GM12878 (cell line): Measurements from ENCODE around the gene SEC23A. TPM values are rescaled to one million over a fixed set of nuclear protein-coding genes. Genes with fewer than 3 reads are reported as not detected.

Experiments
- ATAC-seq: fragments of 200-7000 bp; cut with Tn5 transposase; 3 replicates; pipeline ENCODE4 v1.9.1; 2020; ENCODE audit warnings: mild to moderate bottlenecking, moderate library complexity
- BruUV-seq: library from RNA; stranded (reverse); fragments of 400-500 nt; replicated peaks from 2 replicates; lab custom pipeline; 2021; lab: Mats Ljungman, UMichigan
- CTCF ChIA-PET: fragments of 300-600 bp; sonication (Branson Sonifier 250); formaldehyde crosslinking; extraction: SDS; loops from one replicate; lab custom pipeline; 2021; ENCODE audit warnings: inconsistent platforms; lab: Yijun Ruan, JAX
- POLR2A ChIA-PET: fragments of 350-600 bp; formaldehyde crosslinking; extraction: SDS; loops from one replicate; lab custom pipeline; 2021; ENCODE audit warnings: inconsistent platforms; lab: Charles Lee
- RAD21 ChIA-PET: fragments of 300-600 bp; sonication (Branson Sonifier 250); formaldehyde crosslinking; loops from one replicate; lab custom pipeline; 2023; ENCODE audit warnings: antibody characterized with exemption; ENCODE audit not compliant: unreplicated experiment; lab: Charles Lee
- SMC1A ChIA-PET: fragments of 300-600 bp; sonication (Branson Sonifier 250); formaldehyde crosslinking; loops from one replicate; lab custom pipeline; 2023; ENCODE audit not compliant: unreplicated experiment, uncharacterized antibody; lab: Charles Lee
- DNase-seq: peaks from one replicate; pipeline ENCODE4 v3.0.0-alpha.2; 2011; ENCODE audit warnings: low read depth, low spot score
- FAIRE-seq: peaks from 3 replicates; lab custom pipeline; 2011; peaks lifted over from hg19 to GRCh38; lab: Jason Lieb, UNC
- H2AFZ ChIP-seq: 2 replicates; pipeline ENCODE4 v1.6.0; 2011; ENCODE audit warnings: low read depth, low read length, control low read depth; ENCODE audit not compliant: control insufficient read depth
- H3K27ac ChIP-seq: 2 replicates; pipeline ENCODE4 v1.5.1; 2011; ENCODE audit warnings: control low read depth; ENCODE audit not compliant: control insufficient read depth, insufficient read depth
- H3K27me3 ChIP-seq, 2 experiments: replicated peaks in 1 of 2; 2 replicates each; pipeline versions ENCODE4 v1.6.0 to v1.6.1; 2011; ENCODE audit warnings: low read length in 1 of 2; ENCODE audit not compliant: control insufficient read depth in 2 of 2, insufficient read depth in 2 of 2
- H3K36me3 ChIP-seq, 2 experiments: 2 replicates each; pipeline ENCODE4 v1.5.1; 2011; ENCODE audit warnings: low read length in 1 of 2; ENCODE audit not compliant: control insufficient read depth in 2 of 2, insufficient read depth in 2 of 2
- H3K4me1 ChIP-seq: 2 replicates; pipeline ENCODE4 v1.6.1; 2011; ENCODE audit warnings: mild to moderate bottlenecking, low read length, moderate library complexity, mixed read lengths; ENCODE audit not compliant: control insufficient read depth, insufficient read depth
- H3K4me2 ChIP-seq: 2 replicates; pipeline ENCODE4 v1.6.0; 2011; ENCODE audit warnings: control low read depth; ENCODE audit not compliant: control insufficient read depth, insufficient read depth
- H3K4me3 ChIP-seq: fragments of 200-600 bp; sonication (generic); 2 replicates; pipeline ENCODE4 v1.5.1; 2016
- H3K79me2 ChIP-seq: 2 replicates; pipeline ENCODE4 v1.6.0; 2011; ENCODE audit warnings: low read length; ENCODE audit not compliant: control insufficient read depth, insufficient read depth
- H3K9ac ChIP-seq: 2 replicates; pipeline ENCODE4 v1.8.0; 2011; ENCODE audit warnings: low read length, control low read depth, mixed read lengths; ENCODE audit not compliant: control insufficient read depth, insufficient read depth
- H3K9me3 ChIP-seq: replicated peaks from 3 replicates; pipeline ENCODE4 v1.5.1; 2011; ENCODE audit warnings: mild to moderate bottlenecking, low read length; ENCODE audit not compliant: control insufficient read depth, insufficient read depth
- H4K20me1 ChIP-seq: 2 replicates; pipeline ENCODE4 v1.6.0; 2011; ENCODE audit not compliant: control insufficient read depth, insufficient read depth
- BACH1 ChIP-seq: fragments of 450-650 bp; IDR thresholded peaks from 2 replicates; pipeline ENCODE4 v1.6.1; 2017; ENCODE audit warnings: mild to moderate bottlenecking, borderline replicate concordance
- BRCA1 ChIP-seq: IDR thresholded peaks from 2 replicates; pipeline ENCODE4 v1.6.1; 2011; ENCODE audit warnings: low read depth, low read length, improper control_type of control experiment
- CBFB ChIP-seq: IDR thresholded peaks from 2 replicates; pipeline ENCODE4 v1.6.1; 2016; ENCODE audit warnings: antibody characterized with exemption, low read depth
- ESRRA ChIP-seq: IDR thresholded peaks from 2 replicates; pipeline ENCODE4 v1.6.1; 2012; ENCODE audit warnings: mild to moderate bottlenecking, low read length, improper control_type of control experiment
- FOXK2 ChIP-seq: fragments of 450-650 bp; IDR thresholded peaks from 2 replicates; pipeline ENCODE4 v1.6.1; 2017; ENCODE audit warnings: mild to moderate bottlenecking, moderate library complexity
- IKZF2 ChIP-seq, 2 experiments: fragments of 450-650 bp; IDR thresholded peaks; 2 replicates each; pipeline ENCODE4 v1.6.1; 2017; ENCODE audit warnings: mild to moderate bottlenecking in 2 of 2, moderate library complexity in 2 of 2
- KAT2A ChIP-seq: conservative IDR thresholded peaks from 2 replicates; pipeline ENCODE4 v1.6.1; 2011; ENCODE audit warnings: low read depth, low read length; ENCODE audit not compliant: control insufficient read depth
- MTA3 ChIP-seq: IDR thresholded peaks from 2 replicates; pipeline ENCODE4 v1.6.1; 2012; ENCODE audit warnings: low read length, inconsistent platforms, borderline replicate concordance
- NR2C1 ChIP-seq: fragments of 450-650 bp; IDR thresholded peaks from 2 replicates; pipeline ENCODE4 v1.6.1; 2017; ENCODE audit warnings: antibody characterized with exemption, mild to moderate bottlenecking, moderate library complexity
- NR2F1 ChIP-seq: fragments of 450-650 bp; conservative IDR thresholded peaks from 2 replicates; pipeline ENCODE4 v1.6.1; 2017; ENCODE audit warnings: mild to moderate bottlenecking
- NRF1 ChIP-seq: conservative IDR thresholded peaks from 2 replicates; pipeline ENCODE4 v1.6.1; 2011; ENCODE audit warnings: mild to moderate bottlenecking, low read depth, low read length, improper control_type of control experiment
- RAD21 ChIP-seq: IDR thresholded peaks from 2 replicates; pipeline ENCODE4 v1.6.1; 2011; ENCODE audit warnings: mild to moderate bottlenecking, low read depth, low read length, moderate library complexity; ENCODE audit not compliant: insufficient read depth
- RFX5 ChIP-seq: IDR thresholded peaks from 2 replicates; pipeline ENCODE4 v1.6.1; 2011; ENCODE audit warnings: low read depth, low read length, improper control_type of control experiment
- RUNX3 ChIP-seq: IDR thresholded peaks from 2 replicates; pipeline ENCODE4 v1.6.1; 2012; ENCODE audit warnings: low read length, inconsistent platforms
- SUPT20H ChIP-seq: IDR thresholded peaks from 2 replicates; pipeline ENCODE4 v1.6.1; 2011; ENCODE audit warnings: low read depth, mild to moderate bottlenecking, low read length, moderate library complexity, borderline replicate concordance; ENCODE audit not compliant: control insufficient read depth
- TBL1XR1 ChIP-seq: IDR thresholded peaks from 2 replicates; pipeline ENCODE4 v1.6.1; 2012; ENCODE audit warnings: low read depth, low read length, improper control_type of control experiment
- TCF3 ChIP-seq: IDR thresholded peaks from 2 replicates; pipeline ENCODE4 v1.6.1; 2012; ENCODE audit warnings: low read depth, mild to moderate bottlenecking, low read length, borderline replicate concordance; ENCODE audit not compliant: insufficient read depth
- WGBS: methylation state at CpG from one replicate; pipeline ENCODE4 v1.1.6; 2016; ENCODE audit warnings: low lambda C conversion rate; ENCODE audit not compliant: insufficient replicate concordance, insufficient coverage; ENCODE audit errors: missing lambda C conversion rate; 5-methylcytosine and 5-hydroxymethylcytosine counted together
- in situ Hi-C: fragments of 300-500 bp; cut with MboI; formaldehyde crosslinking; loops from 9 replicates; pipeline ENCODE4 v1.14.3; 2018; ENCODE audit warnings: mixed read lengths
- intact Hi-C: fragments of 100-400 bp; cut with micrococcal nuclease; formaldehyde crosslinking; loops from one replicate; pipeline ENCODE4 v1.14.2; 2022; ENCODE audit not compliant: unreplicated experiment
- polyA plus RNA-seq, 11 experiments: library from polyadenylated mRNA; depleted of rRNA in 4 of 11; unstranded in 6 of 11; stranded (reverse) in 5 of 11; fragments of >200 nt; fragmentation: Nextera tagmentation in 4 of 11; fragmentation: Illumina TruSeq in 1 of 11; extraction: Ambion mirVana in 4 of 11; extraction: Trizol in 1 of 11; gene quantifications; 1 replicate in 1 of 11; 2 replicates in 10 of 11; pipeline versions ENCODE4 v1.2.1 to v1.2.3, GENCODE V29; 2011 to 2016; ENCODE audit warnings: inconsistent platforms in 2 of 11, missing spikeins in 2 of 11, low read depth in 1 of 11
- total RNA-seq, 4 experiments: library from RNA; depleted of rRNA in 3 of 4; stranded (reverse); fragments of >200 nt in 3 of 4; fragmentation: Illumina TruSeq in 1 of 4; extraction: Trizol in 1 of 4; gene quantifications; 2 replicates each; pipeline versions ENCODE4 v1.2.1 to v1.2.3, GENCODE V29; 2013 to 2021
- TF ChIP-seq, protein P1 (sequence below): fragments of 450-650 bp; formaldehyde crosslinking; IDR thresholded peaks from 2 replicates; pipeline ENCODE4 v1.5.0; 2022; ENCODE audit warnings: mild to moderate bottlenecking, missing genetic modification characterization

Gene SEC23A
- total and polyA plus RNA-seq, 10 of the 15 experiments (the other 5 are each of a cell fraction or from before 2014, with no cell fraction given) = 13.6 to 63.8 (median 37.3) TPM

DNA sequence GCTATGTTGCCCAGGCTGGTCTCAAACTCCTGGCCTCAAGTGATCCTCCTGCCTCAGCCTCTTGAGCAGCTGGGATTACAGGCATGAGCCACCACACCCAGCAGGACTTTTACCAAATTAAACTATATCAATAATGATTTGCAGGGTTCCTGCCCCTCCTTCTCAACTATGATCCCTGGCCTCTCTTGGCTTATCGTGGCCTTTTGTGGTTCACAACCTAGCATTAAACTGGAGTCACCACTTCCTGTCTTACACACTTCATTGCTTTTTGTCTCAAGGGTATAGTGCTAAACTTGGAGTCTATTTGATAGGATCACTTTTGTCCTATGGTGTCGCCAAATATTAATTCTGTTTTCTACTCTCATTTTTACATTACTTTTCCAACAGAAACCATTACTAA, 64.5 kb downstream of the SEC23A start:
- 87% methylated on average over 2 of the region's 2 CpGs for WGBS

DNA sequence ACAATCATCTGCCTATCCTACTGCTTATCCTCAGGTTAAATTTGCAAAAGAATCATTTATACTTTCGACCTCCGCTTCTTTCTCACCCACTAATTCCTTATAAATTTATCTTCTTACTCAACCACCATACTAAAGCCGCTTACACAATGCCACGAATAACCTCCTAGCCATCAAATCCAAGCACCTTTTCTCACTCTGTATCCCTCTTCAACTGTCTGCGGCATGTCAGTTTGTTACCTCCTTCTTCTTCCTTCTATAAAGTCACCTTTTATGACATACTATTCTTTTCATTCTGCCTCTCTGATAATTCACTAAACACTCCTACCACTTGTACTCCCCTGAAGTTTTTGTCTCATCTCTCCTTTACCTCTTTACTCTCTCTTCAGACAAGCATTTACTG, 66.3 kb downstream of the SEC23A start:
- Histone ChIP-seq H3K4me2 (no peak overlapping the region), H3K4me1 (no peaks in the 10 kb centered on the region), H3K79me2 (no peaks in the 10 kb centered on the region), H2AFZ (no peak overlapping the region), H4K20me1 (no peaks in the 10 kb centered on the region), H3K4me3 (no peak overlapping the region), H3K27me3 (no peaks in the 10 kb centered on the region), H3K9me3 (no peaks in the 10 kb centered on the region), H3K9ac (no peak overlapping the region), H3K27ac (no peak overlapping the region), H3K36me3 (peaks cover 2 to 30% of the 10 kb centered on the region in 2 experiments)
- ChIA-PET RAD21 (no interaction called here), CTCF (no interaction called here), POLR2A (no interaction called here), SMC1A (no interaction called here)
- DNase-seq (no peak), FAIRE-seq (no peak), ATAC-seq (no peak)
- intact Hi-C loops (no loop called here), in situ Hi-C loops (no loop called here)
- TSS peak; percentile 38 for BruUV-seq
- 99% methylated on average over 5 of the region's 5 CpGs for WGBS
- no peak for TF ChIP-seq NR2C1
- no peak for TF ChIP-seq ESRRA
- no peak for TF ChIP-seq IKZF2 (IDR thresholded peaks at IDR 0.05)
- TF ChIP-seq BACH1 = no peak
- no peak for TF ChIP-seq MTA3
- TF ChIP-seq, protein P1, sequence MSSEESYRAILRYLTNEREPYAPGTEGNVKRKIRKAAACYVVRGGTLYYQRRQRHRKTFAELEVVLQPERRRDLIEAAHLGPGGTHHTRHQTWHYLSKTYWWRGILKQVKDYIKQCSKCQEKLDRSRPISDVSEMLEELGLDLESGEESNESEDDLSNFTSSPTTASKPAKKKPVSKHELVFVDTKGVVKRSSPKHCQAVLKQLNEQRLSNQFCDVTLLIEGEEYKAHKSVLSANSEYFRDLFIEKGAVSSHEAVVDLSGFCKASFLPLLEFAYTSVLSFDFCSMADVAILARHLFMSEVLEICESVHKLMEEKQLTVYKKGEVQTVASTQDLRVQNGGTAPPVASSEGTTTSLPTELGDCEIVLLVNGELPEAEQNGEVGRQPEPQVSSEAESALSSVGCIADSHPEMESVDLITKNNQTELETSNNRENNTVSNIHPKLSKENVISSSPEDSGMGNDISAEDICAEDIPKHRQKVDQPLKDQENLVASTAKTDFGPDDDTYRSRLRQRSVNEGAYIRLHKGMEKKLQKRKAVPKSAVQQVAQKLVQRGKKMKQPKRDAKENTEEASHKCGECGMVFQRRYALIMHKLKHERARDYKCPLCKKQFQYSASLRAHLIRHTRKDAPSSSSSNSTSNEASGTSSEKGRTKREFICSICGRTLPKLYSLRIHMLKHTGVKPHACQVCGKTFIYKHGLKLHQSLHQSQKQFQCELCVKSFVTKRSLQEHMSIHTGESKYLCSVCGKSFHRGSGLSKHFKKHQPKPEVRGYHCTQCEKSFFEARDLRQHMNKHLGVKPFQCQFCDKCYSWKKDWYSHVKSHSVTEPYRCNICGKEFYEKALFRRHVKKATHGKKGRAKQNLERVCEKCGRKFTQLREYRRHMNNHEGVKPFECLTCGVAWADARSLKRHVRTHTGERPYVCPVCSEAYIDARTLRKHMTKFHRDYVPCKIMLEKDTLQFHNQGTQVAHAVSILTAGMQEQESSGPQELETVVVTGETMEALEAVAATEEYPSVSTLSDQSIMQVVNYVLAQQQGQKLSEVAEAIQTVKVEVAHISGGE = no peak
- no peak for TF ChIP-seq TCF3
- TF ChIP-seq RAD21 = no peak
- TF ChIP-seq FOXK2 = no peak
- no peak for TF ChIP-seq NRF1
- TF ChIP-seq BRCA1 = no peak
- TF ChIP-seq TBL1XR1 = no peak
- no peak for TF ChIP-seq SUPT20H
- no peak for TF ChIP-seq CBFB

More for the DNA sequence above, 64.5 kb downstream of the SEC23A start:
- intact Hi-C loops = no loop called here
- H3K27me3 ChIP-seq = no peaks in the 10 kb centered on the region
- TF ChIP-seq NR2F1 (0 out of 2 replicates have a peak, but pooled peaks have one; percentile 40), KAT2A (no peak), RUNX3 (peak; percentile 40), RFX5 (no peak)
- H4K20me1 ChIP-seq = no peaks in the 10 kb centered on the region
- no peak overlapping the region for H3K4me2 ChIP-seq
- peak; percentile 53 for ATAC-seq
- no peaks in the 10 kb centered on the region for H3K4me1 ChIP-seq
- no peak for FAIRE-seq
- no peaks in the 10 kb centered on the region for H3K79me2 ChIP-seq
- CTCF ChIA-PET = interaction anchor here (0.6 to 1.5 kb wide), 3 partner anchors 24 to 1135 kb away, joined by 3 to 5 read pairs (median 3); no protein-coding TSS in a partner anchor
- no peak overlapping the region for H3K4me3 ChIP-seq
- no peak for DNase-seq
- POLR2A ChIA-PET = interaction anchor here (0.6 kb wide), 1 partner anchor 827 kb away, joined by 7 read pairs; no protein-coding TSS in a partner anchor
- RAD21 ChIA-PET = interaction anchor here (0.8 kb wide), 1 partner anchor 56 kb away, joined by 3 read pairs; no protein-coding TSS in a partner anchor
- no peak overlapping the region for H3K9ac ChIP-seq
- BruUV-seq = no TSS peak
- peaks cover 2 to 31% of the 10 kb centered on the region in 2 experiments for H3K36me3 ChIP-seq
- H3K9me3 ChIP-seq = no peaks in the 10 kb centered on the region
- in situ Hi-C loops = no loop called here
- no peak overlapping the region for H3K27ac ChIP-seq
- SMC1A ChIA-PET = interaction anchor here (1.2 to 1.3 kb wide), 2 partner anchors 11 to 13 kb away, joined by 3 read pairs; no protein-coding TSS in a partner anchor
- no peak overlapping the region for H2AFZ ChIP-seq
